Measurements from ENCODE around the gene NR2F2. TPM values are rescaled to one million over a fixed set of nuclear protein-coding genes. Genes with fewer than 3 reads are reported as not detected.

NR2F2 gene
- total and polyA plus RNA-seq, 2 experiments from 2014 or later: 0.16 TPM; not detected in 1

DNA sequence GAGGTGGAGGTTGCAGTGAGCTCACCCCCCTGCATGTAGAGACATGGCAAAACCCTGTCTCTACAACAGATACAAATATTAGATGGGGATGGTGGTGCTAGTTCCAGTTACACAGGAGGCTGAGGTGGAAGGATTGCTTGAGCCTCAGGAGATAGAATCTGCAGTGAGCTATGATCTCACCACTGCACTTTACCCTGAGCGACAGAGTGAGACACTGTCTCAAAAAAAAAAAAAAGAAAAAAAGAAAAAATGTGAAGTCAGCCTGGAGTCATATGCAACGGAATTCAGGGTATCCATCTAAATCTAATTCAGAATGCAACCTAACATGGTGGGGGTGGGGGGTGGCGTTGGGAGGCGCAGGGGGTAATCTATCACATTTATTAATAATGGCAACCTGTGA is 37.1 kb upstream of the NR2F2 start:
- peaks cover 7% of the 10 kb centered on the region for H3K27me3 Mint-ChIP-seq (ENCODE audit: insufficient read depth, low read depth, poor library complexity)
- H3F3A ChIP-seq (replicated peaks; ENCODE audit: low read depth): no peaks in the 10 kb centered on the region
- ATAC-seq: no peak
- H3K4me3 Mint-ChIP-seq: no peak overlapping the region
- no peak overlapping the region for H2AFZ ChIP-seq
- H3K4me1 ChIP-seq (ENCODE audit: insufficient read depth): peaks cover 33% of the 10 kb centered on the region
- H3K36me3 ChIP-seq (ENCODE audit: insufficient read depth): 0 out of 2 replicates have a peak, but pooled peaks cover 6% of the 10 kb centered on the region
- H3K4me1 Mint-ChIP-seq: peaks cover 28% of the 10 kb centered on the region
- peak overlapping the region; percentile 12 for H3K4me2 ChIP-seq
- H3K27ac ChIP-seq (ENCODE audit: low read depth): no peak overlapping the region
- H3K9me3 Mint-ChIP-seq: peaks cover 12% of the 10 kb centered on the region
- no peaks in the 10 kb centered on the region for H4K20me1 ChIP-seq (replicated peaks; ENCODE audit: insufficient read depth)
- H3K27me3 ChIP-seq (ENCODE audit: insufficient read depth): no peaks in the 10 kb centered on the region
- H3K9me2 ChIP-seq (ENCODE audit: insufficient read depth): peaks cover 3% of the 10 kb centered on the region; the same call in 1 of the 2 replicates
- H3K4me3 ChIP-seq: no peak overlapping the region
- TF ChIP-seq NANOG (IDR thresholded peaks at IDR 0.05; ENCODE audit: borderline replicate concordance): no peak
- TF ChIP-seq ETS1 (IDR thresholded peaks at IDR 0.05): no peak
- no peak for TF ChIP-seq EZH2phosphoT487 (IDR thresholded peaks at IDR 0.05; ENCODE audit: unreplicated experiment)
- TF ChIP-seq CREB1 (CRISPR knock-in tag; IDR thresholded peaks at IDR 0.05; ENCODE audit: low read depth): no peak
- TF ChIP-seq ZNF331 (CRISPR knock-in tag; IDR thresholded peaks at IDR 0.05; ENCODE audit: low read depth): no peak
- no peak for TF ChIP-seq JUNB (IDR thresholded peaks at IDR 0.05; ENCODE audit: unreplicated experiment)
- no peak for TF ChIP-seq STAT1 (IDR thresholded peaks at IDR 0.05; ENCODE audit: unreplicated experiment)
- no peak for TF ChIP-seq REST (IDR thresholded peaks at IDR 0.05; ENCODE audit: unreplicated experiment)
- no peak for TF ChIP-seq CTCF (conservative IDR thresholded peaks at IDR 0.05; ENCODE audit: low read depth in 2 of 2)
- TF ChIP-seq POLR2AphosphoS5 (IDR thresholded peaks at IDR 0.05; ENCODE audit: low read depth): no peak
- TF ChIP-seq EZH2 (IDR thresholded peaks at IDR 0.05; ENCODE audit: low read depth, unreplicated experiment): no peak
- no peak overlapping the region for H3K27ac Mint-ChIP-seq
- H3K79me2 ChIP-seq (replicated peaks; ENCODE audit: insufficient read depth): no peaks in the 10 kb centered on the region
- H3K36me3 Mint-ChIP-seq (ENCODE audit: low read depth): peaks cover 11% of the 10 kb centered on the region; the same call in 2 of the 3 replicates
- DNase-seq (ENCODE audit: low spot score): no peak
